Measurements from ENCODE around the gene SYTL4. TPM values are rescaled to one million over a fixed set of nuclear protein-coding genes. Genes with fewer than 3 reads are reported as not detected.

Gene SYTL4
- total and polyA plus RNA-seq, 4 donors = 5.2 to 26.2 (median 10.2) TPM

DNA sequence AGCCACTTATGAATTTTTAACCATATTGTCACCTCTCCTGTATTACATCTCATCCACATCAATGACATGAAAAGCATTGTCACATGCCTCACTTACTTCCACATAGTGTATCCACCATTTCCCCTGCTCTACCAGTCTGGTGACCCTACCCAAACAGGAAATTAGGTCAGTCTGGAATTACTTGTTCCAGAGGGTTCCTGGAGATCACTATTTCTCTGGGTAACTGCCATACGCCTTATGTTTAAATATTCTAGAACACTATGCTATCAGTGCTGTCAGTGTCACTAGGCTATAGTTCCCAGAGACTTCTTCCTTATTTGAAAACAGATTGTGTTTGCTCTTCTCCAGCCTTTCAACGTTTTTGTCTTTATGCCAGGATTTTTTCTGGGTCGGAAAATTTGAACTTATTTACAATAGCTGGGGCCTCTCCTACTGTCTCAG, 73.0 kb downstream of the SYTL4 start:
- 13% methylated on average over 3 of the region's 3 CpGs for WGBS

DNA sequence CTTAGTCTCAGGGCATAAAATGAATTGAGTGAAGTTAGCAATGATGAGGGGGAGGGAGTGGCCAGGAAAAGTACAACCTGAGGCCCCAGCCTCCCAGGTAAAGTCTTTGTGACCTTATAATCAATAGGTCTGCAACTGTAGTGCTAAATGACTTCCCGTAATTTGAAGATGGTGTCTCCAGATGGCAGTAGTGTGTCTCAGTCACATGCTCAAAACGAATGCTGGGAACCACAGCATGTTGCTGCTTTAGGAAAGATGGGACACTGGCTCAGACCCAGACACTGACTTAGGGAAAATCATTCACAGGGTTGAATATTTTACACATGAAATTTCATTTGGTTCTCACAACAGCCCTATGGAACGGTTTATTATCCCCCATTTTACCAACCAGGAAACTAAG, 77.7 kb downstream of the SYTL4 start:
- Histone ChIP-seq H3K9ac (ENCODE audit: low read depth in 1 of 2, low read length in 2 of 2) (no peak overlapping the region), H3K4me1 (ENCODE audit: control insufficient read depth in 4 of 4, insufficient read depth in 4 of 4, low read length in 3 of 4) (peaks cover 9 to 26% (median 17%) of the 10 kb centered on the region in 4 donors), H3K36me3 (ENCODE audit: control insufficient read depth in 4 of 4, insufficient read depth in 3 of 4, low read depth in 1 of 4, low read length in 3 of 4) (no peaks in the 10 kb centered on the region), H3K4me3 (ENCODE audit: low read depth in 1 of 3, low read length in 3 of 3) (no peak overlapping the region), H3K27ac (ENCODE audit: low read depth in 1 of 2, low read length in 2 of 2) (peak overlapping the region in 1 of 2 donors; percentile 16), H3K27me3 (ENCODE audit: control insufficient read depth in 4 of 4, insufficient read depth in 4 of 4, low read length in 3 of 4) (no peaks in the 10 kb centered on the region), H3K9me3 (ENCODE audit: control insufficient read depth in 4 of 4, low read length in 3 of 4) (no peaks in the 10 kb centered on the region)
- no peak for DNase-seq (ENCODE audit: low spot score)
- TF ChIP-seq RAD21 (IDR thresholded peaks at IDR 0.05) = peak in 1 of 2 donors; percentile 51
- peak; percentile 8 to 39 for TF ChIP-seq HNF4A (conservative IDR thresholded peaks at IDR 0.05)
- TF ChIP-seq FOXA1 (IDR thresholded peaks at IDR 0.05) = no peak
- TF ChIP-seq EGR1 (IDR thresholded peaks at IDR 0.05; ENCODE audit: low read depth in 2 of 2) = no peak
- TF ChIP-seq NR2F2 (IDR thresholded peaks at IDR 0.05) = no peak
- TF ChIP-seq GABPA (IDR thresholded peaks at IDR 0.05 in 1 of 2, conservative IDR thresholded peaks at IDR 0.05 in 1 of 2) = no peak
- TF ChIP-seq, protein P1, sequence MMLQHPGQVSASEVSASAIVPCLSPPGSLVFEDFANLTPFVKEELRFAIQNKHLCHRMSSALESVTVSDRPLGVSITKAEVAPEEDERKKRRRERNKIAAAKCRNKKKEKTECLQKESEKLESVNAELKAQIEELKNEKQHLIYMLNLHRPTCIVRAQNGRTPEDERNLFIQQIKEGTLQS (IDR thresholded peaks at IDR 0.05) = no peak
- TF ChIP-seq SP1 (IDR thresholded peaks at IDR 0.05) = no peak
- peak; percentile 65 for TF ChIP-seq YY1 (IDR thresholded peaks at IDR 0.05)
- TF ChIP-seq JUND (IDR thresholded peaks at IDR 0.05) = no peak
- TF ChIP-seq, protein P2, sequence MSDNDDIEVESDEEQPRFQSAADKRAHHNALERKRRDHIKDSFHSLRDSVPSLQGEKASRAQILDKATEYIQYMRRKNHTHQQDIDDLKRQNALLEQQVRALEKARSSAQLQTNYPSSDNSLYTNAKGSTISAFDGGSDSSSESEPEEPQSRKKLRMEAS (IDR thresholded peaks at IDR 0.05) = peak; percentile 17
- peak; percentile 21 to 43 for TF ChIP-seq RXRA (IDR thresholded peaks at IDR 0.05)
- TF ChIP-seq, protein P3, sequence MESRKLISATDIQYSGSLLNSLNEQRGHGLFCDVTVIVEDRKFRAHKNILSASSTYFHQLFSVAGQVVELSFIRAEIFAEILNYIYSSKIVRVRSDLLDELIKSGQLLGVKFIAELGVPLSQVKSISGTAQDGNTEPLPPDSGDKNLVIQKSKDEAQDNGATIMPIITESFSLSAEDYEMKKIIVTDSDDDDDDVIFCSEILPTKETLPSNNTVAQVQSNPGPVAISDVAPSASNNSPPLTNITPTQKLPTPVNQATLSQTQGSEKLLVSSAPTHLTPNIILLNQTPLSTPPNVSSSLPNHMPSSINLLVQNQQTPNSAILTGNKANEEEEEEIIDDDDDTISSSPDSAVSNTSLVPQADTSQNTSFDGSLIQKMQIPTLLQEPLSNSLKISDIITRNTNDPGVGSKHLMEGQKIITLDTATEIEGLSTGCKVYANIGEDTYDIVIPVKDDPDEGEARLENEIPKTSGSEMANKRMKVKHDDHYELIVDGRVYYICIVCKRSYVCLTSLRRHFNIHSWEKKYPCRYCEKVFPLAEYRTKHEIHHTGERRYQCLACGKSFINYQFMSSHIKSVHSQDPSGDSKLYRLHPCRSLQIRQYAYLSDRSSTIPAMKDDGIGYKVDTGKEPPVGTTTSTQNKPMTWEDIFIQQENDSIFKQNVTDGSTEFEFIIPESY (IDR thresholded peaks at IDR 0.05) = no peak
- TF ChIP-seq, protein P4, sequence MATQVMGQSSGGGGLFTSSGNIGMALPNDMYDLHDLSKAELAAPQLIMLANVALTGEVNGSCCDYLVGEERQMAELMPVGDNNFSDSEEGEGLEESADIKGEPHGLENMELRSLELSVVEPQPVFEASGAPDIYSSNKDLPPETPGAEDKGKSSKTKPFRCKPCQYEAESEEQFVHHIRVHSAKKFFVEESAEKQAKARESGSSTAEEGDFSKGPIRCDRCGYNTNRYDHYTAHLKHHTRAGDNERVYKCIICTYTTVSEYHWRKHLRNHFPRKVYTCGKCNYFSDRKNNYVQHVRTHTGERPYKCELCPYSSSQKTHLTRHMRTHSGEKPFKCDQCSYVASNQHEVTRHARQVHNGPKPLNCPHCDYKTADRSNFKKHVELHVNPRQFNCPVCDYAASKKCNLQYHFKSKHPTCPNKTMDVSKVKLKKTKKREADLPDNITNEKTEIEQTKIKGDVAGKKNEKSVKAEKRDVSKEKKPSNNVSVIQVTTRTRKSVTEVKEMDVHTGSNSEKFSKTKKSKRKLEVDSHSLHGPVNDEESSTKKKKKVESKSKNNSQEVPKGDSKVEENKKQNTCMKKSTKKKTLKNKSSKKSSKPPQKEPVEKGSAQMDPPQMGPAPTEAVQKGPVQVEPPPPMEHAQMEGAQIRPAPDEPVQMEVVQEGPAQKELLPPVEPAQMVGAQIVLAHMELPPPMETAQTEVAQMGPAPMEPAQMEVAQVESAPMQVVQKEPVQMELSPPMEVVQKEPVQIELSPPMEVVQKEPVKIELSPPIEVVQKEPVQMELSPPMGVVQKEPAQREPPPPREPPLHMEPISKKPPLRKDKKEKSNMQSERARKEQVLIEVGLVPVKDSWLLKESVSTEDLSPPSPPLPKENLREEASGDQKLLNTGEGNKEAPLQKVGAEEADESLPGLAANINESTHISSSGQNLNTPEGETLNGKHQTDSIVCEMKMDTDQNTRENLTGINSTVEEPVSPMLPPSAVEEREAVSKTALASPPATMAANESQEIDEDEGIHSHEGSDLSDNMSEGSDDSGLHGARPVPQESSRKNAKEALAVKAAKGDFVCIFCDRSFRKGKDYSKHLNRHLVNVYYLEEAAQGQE (IDR thresholded peaks at IDR 0.05) = no peak
- TF ChIP-seq FOXA2 (IDR thresholded peaks at IDR 0.05) = no peak
- TF ChIP-seq HNF4G (IDR thresholded peaks at IDR 0.05) = no peak
- TF ChIP-seq TAF1 (conservative IDR thresholded peaks at IDR 0.05) = no peak
- TF ChIP-seq, protein P5, sequence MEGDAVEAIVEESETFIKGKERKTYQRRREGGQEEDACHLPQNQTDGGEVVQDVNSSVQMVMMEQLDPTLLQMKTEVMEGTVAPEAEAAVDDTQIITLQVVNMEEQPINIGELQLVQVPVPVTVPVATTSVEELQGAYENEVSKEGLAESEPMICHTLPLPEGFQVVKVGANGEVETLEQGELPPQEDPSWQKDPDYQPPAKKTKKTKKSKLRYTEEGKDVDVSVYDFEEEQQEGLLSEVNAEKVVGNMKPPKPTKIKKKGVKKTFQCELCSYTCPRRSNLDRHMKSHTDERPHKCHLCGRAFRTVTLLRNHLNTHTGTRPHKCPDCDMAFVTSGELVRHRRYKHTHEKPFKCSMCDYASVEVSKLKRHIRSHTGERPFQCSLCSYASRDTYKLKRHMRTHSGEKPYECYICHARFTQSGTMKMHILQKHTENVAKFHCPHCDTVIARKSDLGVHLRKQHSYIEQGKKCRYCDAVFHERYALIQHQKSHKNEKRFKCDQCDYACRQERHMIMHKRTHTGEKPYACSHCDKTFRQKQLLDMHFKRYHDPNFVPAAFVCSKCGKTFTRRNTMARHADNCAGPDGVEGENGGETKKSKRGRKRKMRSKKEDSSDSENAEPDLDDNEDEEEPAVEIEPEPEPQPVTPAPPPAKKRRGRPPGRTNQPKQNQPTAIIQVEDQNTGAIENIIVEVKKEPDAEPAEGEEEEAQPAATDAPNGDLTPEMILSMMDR (IDR thresholded peaks at IDR 0.05; ENCODE audit: low read depth, low read length, missing input control) = no peak
- 24% methylated on average over 3 of the region's 3 CpGs for WGBS

More for the DNA sequence above, 73.0 kb downstream of the SYTL4 start:
- Histone ChIP-seq H3K27ac (ENCODE audit: low read depth in 1 of 2, low read length in 2 of 2) (peak overlapping the region; percentile 39 to 50), H3K27me3 (ENCODE audit: control insufficient read depth in 4 of 4, insufficient read depth in 4 of 4, low read length in 3 of 4) (no peaks in the 10 kb centered on the region), H3K36me3 (ENCODE audit: control insufficient read depth in 4 of 4, insufficient read depth in 3 of 4, low read depth in 1 of 4, low read length in 3 of 4) (no peaks in the 10 kb centered on the region), H3K4me3 (ENCODE audit: low read depth in 1 of 3, low read length in 3 of 3) (no peak overlapping the region), H3K9me3 (ENCODE audit: control insufficient read depth in 4 of 4, low read length in 3 of 4) (no peaks in the 10 kb centered on the region), H3K4me1 (ENCODE audit: control insufficient read depth in 4 of 4, insufficient read depth in 4 of 4, low read length in 3 of 4) (peaks cover 0 to 5% (median 3%) of the 10 kb centered on the region in 4 donors), H3K9ac (ENCODE audit: low read depth in 1 of 2, low read length in 2 of 2) (no peak overlapping the region)
- DNase-seq (ENCODE audit: low spot score) = no peak
- peak in 1 of 2 donors; percentile 37 for TF ChIP-seq RAD21 (IDR thresholded peaks at IDR 0.05)
- no peak for TF ChIP-seq FOXA1 (IDR thresholded peaks at IDR 0.05)
- peak; percentile 42 to 48 for TF ChIP-seq RXRA (IDR thresholded peaks at IDR 0.05)
- peak; percentile 38 for TF ChIP-seq NR2F2 (IDR thresholded peaks at IDR 0.05)
- peak; percentile 69 for TF ChIP-seq SP1 (IDR thresholded peaks at IDR 0.05)
